ENCODE data around the gene USP44.

- TF ChIP-seq POLR2A (IDR thresholded peaks at IDR 0.05), result no peak
- no peak for TF ChIP-seq CTCF (IDR thresholded peaks at IDR 0.05)
Measured at GRCh38 chr12:95573951-95574576, 22.8 kb upstream of the USP44 start.

All from prostate gland (tissue), 2 donors.